GM23338 (cell line): ENCODE data around the gene MYL5.

Experiments
- EZH2 ChIP-seq: fragments of 200-600 bp; sonication (generic); IDR thresholded peaks from one replicate; pipeline ENCODE4 v1.8.0; 2017; ENCODE audit warnings: antibody characterized with exemption, mild to moderate bottlenecking, low read depth; ENCODE audit not compliant: unreplicated experiment
- EZH2phosphoT487 ChIP-seq: fragments of 200-600 bp; sonication (generic); IDR thresholded peaks from one replicate; pipeline ENCODE4 v1.8.1; 2018; ENCODE audit warnings: antibody characterized with exemption; ENCODE audit not compliant: unreplicated experiment
- JUNB ChIP-seq: IDR thresholded peaks from one replicate; pipeline ENCODE4 v1.6.1; 2016; ENCODE audit warnings: antibody characterized with exemption; ENCODE audit not compliant: unreplicated experiment
- POLR2AphosphoS5 ChIP-seq: IDR thresholded peaks from 2 replicates; pipeline ENCODE4 v1.6.1; 2016; ENCODE audit warnings: antibody characterized with exemption, low read depth
- ZNF114 ChIP-seq: fragments of 250-450 bp; sonication (Bioruptor Pico); IDR thresholded peaks from 2 replicates; pipeline ENCODE4 v1.5.0; 2020; ENCODE audit warnings: mild to moderate bottlenecking, moderate library complexity
- TF ChIP-seq, protein P1 (sequence below), 2 experiments: fragments of 200-600 bp in 1 of 2; sonication (generic) in 1 of 2; conservative IDR thresholded peaks; 2 replicates each; pipeline versions ENCODE4 v1.5.1 to v1.6.1; 2016 to 2017; ENCODE audit warnings: antibody characterized with exemption in 2 of 2, low read depth in 2 of 2, mild to moderate bottlenecking in 2 of 2, moderate library complexity in 1 of 2
- TF ChIP-seq, protein P2 (sequence below): IDR thresholded peaks from one replicate; pipeline ENCODE4 v1.6.1; 2018; ENCODE audit warnings: antibody characterized with exemption; ENCODE audit not compliant: unreplicated experiment

DNA sequence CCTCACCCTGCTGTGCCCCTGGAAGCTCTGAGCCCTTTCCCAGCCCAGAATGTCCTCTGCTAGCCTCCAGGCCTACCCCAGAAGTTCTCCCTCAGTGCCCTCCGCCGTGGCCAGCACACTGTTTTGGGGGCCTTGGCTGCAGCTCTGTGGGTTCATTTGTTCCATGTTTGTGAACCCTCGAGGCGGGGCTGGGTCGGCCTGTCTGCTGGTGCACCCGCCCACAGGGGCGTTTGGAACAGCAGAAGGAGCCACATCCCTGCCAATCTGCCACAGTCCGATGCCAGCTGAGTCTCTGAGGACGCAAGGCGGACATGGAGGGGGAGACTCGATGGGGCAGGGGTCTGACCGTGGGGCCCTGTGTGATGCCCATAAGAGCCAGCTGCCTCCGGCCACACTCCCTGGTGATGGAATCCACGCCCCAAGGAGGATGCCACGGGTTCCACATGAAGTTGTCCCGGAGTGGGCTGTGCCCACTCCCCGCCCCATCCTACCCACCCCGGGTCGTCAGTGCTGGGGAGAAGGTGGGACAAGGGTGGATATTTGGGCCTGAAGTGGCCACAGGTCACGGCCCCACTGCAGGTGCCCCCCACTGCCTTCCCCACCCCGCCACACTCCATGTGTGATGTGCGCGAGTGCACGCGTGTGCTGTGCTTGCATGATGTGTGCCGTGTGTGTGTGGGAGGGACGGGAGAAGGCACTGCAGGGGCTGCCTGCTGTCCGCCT is 7.4 kb upstream of the MYL5 start:
- TF ChIP-seq, protein P1, sequence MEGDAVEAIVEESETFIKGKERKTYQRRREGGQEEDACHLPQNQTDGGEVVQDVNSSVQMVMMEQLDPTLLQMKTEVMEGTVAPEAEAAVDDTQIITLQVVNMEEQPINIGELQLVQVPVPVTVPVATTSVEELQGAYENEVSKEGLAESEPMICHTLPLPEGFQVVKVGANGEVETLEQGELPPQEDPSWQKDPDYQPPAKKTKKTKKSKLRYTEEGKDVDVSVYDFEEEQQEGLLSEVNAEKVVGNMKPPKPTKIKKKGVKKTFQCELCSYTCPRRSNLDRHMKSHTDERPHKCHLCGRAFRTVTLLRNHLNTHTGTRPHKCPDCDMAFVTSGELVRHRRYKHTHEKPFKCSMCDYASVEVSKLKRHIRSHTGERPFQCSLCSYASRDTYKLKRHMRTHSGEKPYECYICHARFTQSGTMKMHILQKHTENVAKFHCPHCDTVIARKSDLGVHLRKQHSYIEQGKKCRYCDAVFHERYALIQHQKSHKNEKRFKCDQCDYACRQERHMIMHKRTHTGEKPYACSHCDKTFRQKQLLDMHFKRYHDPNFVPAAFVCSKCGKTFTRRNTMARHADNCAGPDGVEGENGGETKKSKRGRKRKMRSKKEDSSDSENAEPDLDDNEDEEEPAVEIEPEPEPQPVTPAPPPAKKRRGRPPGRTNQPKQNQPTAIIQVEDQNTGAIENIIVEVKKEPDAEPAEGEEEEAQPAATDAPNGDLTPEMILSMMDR (conservative IDR thresholded peaks at IDR 0.05; ENCODE audit: low read depth in 2 of 2) = no peak
- TF ChIP-seq EZH2 (no peak), EZH2phosphoT487 (no peak), POLR2AphosphoS5 (no peak), JUNB (no peak), ZNF114 (no peak)
- TF ChIP-seq, protein P2, sequence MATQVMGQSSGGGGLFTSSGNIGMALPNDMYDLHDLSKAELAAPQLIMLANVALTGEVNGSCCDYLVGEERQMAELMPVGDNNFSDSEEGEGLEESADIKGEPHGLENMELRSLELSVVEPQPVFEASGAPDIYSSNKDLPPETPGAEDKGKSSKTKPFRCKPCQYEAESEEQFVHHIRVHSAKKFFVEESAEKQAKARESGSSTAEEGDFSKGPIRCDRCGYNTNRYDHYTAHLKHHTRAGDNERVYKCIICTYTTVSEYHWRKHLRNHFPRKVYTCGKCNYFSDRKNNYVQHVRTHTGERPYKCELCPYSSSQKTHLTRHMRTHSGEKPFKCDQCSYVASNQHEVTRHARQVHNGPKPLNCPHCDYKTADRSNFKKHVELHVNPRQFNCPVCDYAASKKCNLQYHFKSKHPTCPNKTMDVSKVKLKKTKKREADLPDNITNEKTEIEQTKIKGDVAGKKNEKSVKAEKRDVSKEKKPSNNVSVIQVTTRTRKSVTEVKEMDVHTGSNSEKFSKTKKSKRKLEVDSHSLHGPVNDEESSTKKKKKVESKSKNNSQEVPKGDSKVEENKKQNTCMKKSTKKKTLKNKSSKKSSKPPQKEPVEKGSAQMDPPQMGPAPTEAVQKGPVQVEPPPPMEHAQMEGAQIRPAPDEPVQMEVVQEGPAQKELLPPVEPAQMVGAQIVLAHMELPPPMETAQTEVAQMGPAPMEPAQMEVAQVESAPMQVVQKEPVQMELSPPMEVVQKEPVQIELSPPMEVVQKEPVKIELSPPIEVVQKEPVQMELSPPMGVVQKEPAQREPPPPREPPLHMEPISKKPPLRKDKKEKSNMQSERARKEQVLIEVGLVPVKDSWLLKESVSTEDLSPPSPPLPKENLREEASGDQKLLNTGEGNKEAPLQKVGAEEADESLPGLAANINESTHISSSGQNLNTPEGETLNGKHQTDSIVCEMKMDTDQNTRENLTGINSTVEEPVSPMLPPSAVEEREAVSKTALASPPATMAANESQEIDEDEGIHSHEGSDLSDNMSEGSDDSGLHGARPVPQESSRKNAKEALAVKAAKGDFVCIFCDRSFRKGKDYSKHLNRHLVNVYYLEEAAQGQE = no peak
